Esophagus squamous epithelium (tissue), 5 donors: Measurements from ENCODE around the gene PPRC1. TPM values are rescaled to one million over a fixed set of nuclear protein-coding genes. Genes with fewer than 3 reads are reported as not detected.

Experiments
- DNase-seq: peaks from one replicate; lab custom pipeline; 2025; lab: John Stamatoyannopoulos, UW
- H3K27ac ChIP-seq, 4 donors: fragments of 200-600 bp; sonication (generic); one replicate each; pipeline ENCODE4 v1.5.1; 2016 to 2019; ENCODE audit warnings: mild to moderate bottlenecking in 1 of 4
- H3K27me3 ChIP-seq, 4 donors: fragments of 200-600 bp; sonication (generic); 1 replicate in 3 of 4; 2 replicates in 1 of 4; pipeline versions ENCODE4 v1.5.1 to v1.6.0; 2017 to 2021; ENCODE audit warnings: antibody characterized with exemption in 1 of 4
- H3K36me3 ChIP-seq, 3 donors: fragments of 200-600 bp; sonication (generic); one replicate each; pipeline ENCODE4 v1.5.1; 2016 to 2019
- H3K4me1 ChIP-seq, 3 donors: fragments of 200-600 bp; sonication (generic); one replicate each; pipeline ENCODE4 v1.5.1; 2017 to 2019
- H3K4me3 ChIP-seq, 4 donors: fragments of 200-600 bp; sonication (generic); 1 replicate in 3 of 4; 2 replicates in 1 of 4; pipeline ENCODE4 v1.5.1; 2016 to 2019; ENCODE audit warnings: mild to moderate bottlenecking in 2 of 4, moderate library complexity in 1 of 4
- H3K9me3 ChIP-seq, 3 donors: fragments of 200-600 bp; sonication (generic); one replicate each; pipeline ENCODE4 v1.5.1; 2016 to 2019
- CTCF ChIP-seq, 6 experiments: fragments of 450-650 bp in 4 of 6; fragments of 200-600 bp in 2 of 6; sonication (generic) in 2 of 6; IDR thresholded peaks; one replicate each; pipeline ENCODE4 v1.5.1; 2016 to 2019; ENCODE audit warnings: antibody characterized with exemption in 6 of 6, mild to moderate bottlenecking in 4 of 6, moderate library complexity in 4 of 6
- POLR2A ChIP-seq, 4 donors: fragments of 450-650 bp; IDR thresholded peaks; one replicate each; pipeline ENCODE4 v1.6.1; 2017; ENCODE audit warnings: antibody characterized with exemption in 4 of 4, mild to moderate bottlenecking in 4 of 4, moderate library complexity in 3 of 4
- WGBS, 2 donors: methylation state at CpG; one replicate each; pipeline ENCODE4 v1.1.5; 2018; 5-methylcytosine and 5-hydroxymethylcytosine counted together
- intact Hi-C: fragments of 100-400 bp; cut with DNase I; formaldehyde crosslinking; loops from one replicate; pipeline ENCODE4 v1.15.0; 2022
- total RNA-seq, 4 donors: library from RNA; depleted of rRNA; stranded (reverse); fragments of >200 nt; gene quantifications; one replicate each; pipeline ENCODE4 v1.1.0, GENCODE V29; 2016
- donor health status: DM: yes; HTN: yes; CAD: no.

PPRC1 gene
- total RNA-seq, 4 donors from 2014 or later, result 10.5 to 29.9 (median 27.2) TPM

- Histone ChIP-seq H3K27me3 (no peaks in the 10 kb centered on the region), H3K36me3 (peaks cover 30 to 37% (median 33%) of the 10 kb centered on the region in 3 donors), H3K4me1 (peaks cover 31 to 64% (median 34%) of the 10 kb centered on the region in 3 donors), H3K27ac (peak overlapping the region; percentile 51 to 76 (median 54)), H3K4me3 (no peak overlapping the region), H3K9me3 (no peaks in the 10 kb centered on the region)
- TF ChIP-seq CTCF (IDR thresholded peaks at IDR 0.05), result no peak
- DNase-seq, result no peak
- WGBS, 2 donors, result 44 to 74% methylated on average over 7 of the region's 7 CpGs
- intact Hi-C loops, result no loop called here
Observed at GRCh38 chr10:102135956-102136526, 3.2 kb downstream of the PPRC1 start.

- WGBS, 2 donors, result 71 to 89% methylated on average over 4 to 8 of the region's 15 CpGs
- H3K4me3 ChIP-seq, result no peak overlapping the region
- DNase-seq, result no peak
- TF ChIP-seq CTCF (IDR thresholded peaks at IDR 0.05) (no peak), POLR2A (IDR thresholded peaks at IDR 0.05) (no peak)
- peaks cover 26 to 42% (median 26%) of the 10 kb centered on the region in 3 donors for H3K4me1 ChIP-seq
- no peak overlapping the region for H3K27ac ChIP-seq
- no peaks in the 10 kb centered on the region for H3K9me3 ChIP-seq
- H3K36me3 ChIP-seq, result peaks cover 42 to 71% (median 50%) of the 10 kb centered on the region in 3 donors
- intact Hi-C loops, result no loop called here
- no peaks in the 10 kb centered on the region for H3K27me3 ChIP-seq
Observed at GRCh38 chr10:102139281-102140110, 6.7 kb downstream of the PPRC1 start.

- no peaks in the 10 kb centered on the region for H3K27me3 ChIP-seq
- H3K27ac ChIP-seq, result no peak overlapping the region
- intact Hi-C loops, result no loop called here
- TF ChIP-seq CTCF (IDR thresholded peaks at IDR 0.05) (no peak), POLR2A (IDR thresholded peaks at IDR 0.05) (no peak)
- DNase-seq, result no peak
- 72 to 86% methylated on average over 2 to 3 of the region's 4 CpGs for WGBS, 2 donors
- peaks cover 18 to 34% (median 20%) of the 10 kb centered on the region in 3 donors for H3K4me1 ChIP-seq
- no peaks in the 10 kb centered on the region for H3K9me3 ChIP-seq
- H3K4me3 ChIP-seq, result no peak overlapping the region
- H3K36me3 ChIP-seq, result peaks cover 42 to 78% (median 50%) of the 10 kb centered on the region in 3 donors
Observed at GRCh38 chr10:102140218-102140617, 7.4 kb downstream of the PPRC1 start.

- Histone ChIP-seq H3K36me3 (peaks cover 42 to 86% (median 50%) of the 10 kb centered on the region in 3 donors), H3K4me3 (no peak overlapping the region), H3K9me3 (no peaks in the 10 kb centered on the region), H3K27me3 (no peaks in the 10 kb centered on the region), H3K27ac (no peak overlapping the region), H3K4me1 (peaks cover 11 to 26% (median 12%) of the 10 kb centered on the region in 3 donors)
- WGBS, 2 donors, result 86 to 96% methylated on average over 5 of the region's 5 CpGs
- intact Hi-C loops, result no loop called here
- DNase-seq, result no peak
- TF ChIP-seq CTCF (IDR thresholded peaks at IDR 0.05), result no peak
- TF ChIP-seq POLR2A (IDR thresholded peaks at IDR 0.05), result no peak
Observed at GRCh38 chr10:102140913-102141540, 8.2 kb downstream of the PPRC1 start.
